Measurements from ENCODE around the gene MLLT6.

Gene MLLT6

GRCh38 chr17:38742411-38743308 lies 37.6 kb downstream of the MLLT6 start:
- no peak for DNase-seq (ENCODE audit: low spot score)

- DNase-seq (ENCODE audit: low spot score), result no peak
Observed at GRCh38 chr17:38743556-38744171, 38.6 kb downstream of the MLLT6 start.

- DNase-seq (ENCODE audit: low spot score), result no peak
Observed at GRCh38 chr17:38745545-38745944, 40.5 kb downstream of the MLLT6 start.

GRCh38 chr17:38746004-38746848 lies 41.2 kb downstream of the MLLT6 start:
- DNase-seq (ENCODE audit: low spot score), result no peak

- no peak for DNase-seq (ENCODE audit: low spot score)
Observed at GRCh38 chr17:38746849-38747462, 41.9 kb downstream of the MLLT6 start.

- no peak for DNase-seq (ENCODE audit: low spot score)
Observed at GRCh38 chr17:38747463-38748148, 42.5 kb downstream of the MLLT6 start.

- peak; percentile 62 for DNase-seq (ENCODE audit: low spot score)
Observed at GRCh38 chr17:38748149-38748891, 43.2 kb downstream of the MLLT6 start, which contains the start of gene PCGF2. Gene PCGF2, minus strand, starts transcription at chr17:38748336. Its CDS starts 7,934 bp downstream, at chr17:38740402.

- no peak for DNase-seq (ENCODE audit: low spot score)
Observed at GRCh38 chr17:38748892-38749222, 43.8 kb downstream of the MLLT6 start.

- DNase-seq (ENCODE audit: low spot score), result peak; percentile 50
Observed at GRCh38 chr17:38749223-38750043, 44.4 kb downstream of the MLLT6 start.

GRCh38 chr17:38750044-38750311 lies 44.9 kb downstream of the MLLT6 start:
- DNase-seq (ENCODE audit: low spot score), result no peak

- no peak for DNase-seq (ENCODE audit: low spot score)
Observed at GRCh38 chr17:38750312-38751121, 45.4 kb downstream of the MLLT6 start.

- no peak for DNase-seq (ENCODE audit: low spot score)
Observed at GRCh38 chr17:38751144-38751807, 46.2 kb downstream of the MLLT6 start.

GRCh38 chr17:38751808-38752307 lies 46.8 kb downstream of the MLLT6 start:
- DNase-seq (ENCODE audit: low spot score), result no peak

- DNase-seq (ENCODE audit: low spot score), result peak; percentile 82
Observed at GRCh38 chr17:38752308-38753070, 47.4 kb downstream of the MLLT6 start, which contains the start of gene PSMB3. Gene PSMB3, plus strand, starts transcription at chr17:38752741. Its CDS starts 86 bp downstream, at chr17:38752827.

GRCh38 chr17:38753071-38753506 lies 48.0 kb downstream of the MLLT6 start:
- no peak for DNase-seq (ENCODE audit: low spot score)

GRCh38 chr17:38761612-38762011 lies 56.5 kb downstream of the MLLT6 start:
- DNase-seq (ENCODE audit: low spot score), result no peak

- DNase-seq (ENCODE audit: low spot score), result no peak
Observed at GRCh38 chr17:38762231-38762630, 57.2 kb downstream of the MLLT6 start.

- no peak for DNase-seq (ENCODE audit: low spot score)
Observed at GRCh38 chr17:38766341-38766740, 61.3 kb downstream of the MLLT6 start.
